GM12873 (cell line): ENCODE data around the gene TXLNA.

Experiments used
- TF ChIP-seq, protein P1 (sequence below): IDR thresholded peaks from 2 replicates; pipeline ENCODE4 v1.5.1; 2012; ENCODE audit warnings: low read depth, mild to moderate bottlenecking, moderate library complexity, low read length, control low read depth; ENCODE audit not compliant: insufficient read depth; ENCODE audit errors: missing control alignments

The TXLNA gene

DNA sequence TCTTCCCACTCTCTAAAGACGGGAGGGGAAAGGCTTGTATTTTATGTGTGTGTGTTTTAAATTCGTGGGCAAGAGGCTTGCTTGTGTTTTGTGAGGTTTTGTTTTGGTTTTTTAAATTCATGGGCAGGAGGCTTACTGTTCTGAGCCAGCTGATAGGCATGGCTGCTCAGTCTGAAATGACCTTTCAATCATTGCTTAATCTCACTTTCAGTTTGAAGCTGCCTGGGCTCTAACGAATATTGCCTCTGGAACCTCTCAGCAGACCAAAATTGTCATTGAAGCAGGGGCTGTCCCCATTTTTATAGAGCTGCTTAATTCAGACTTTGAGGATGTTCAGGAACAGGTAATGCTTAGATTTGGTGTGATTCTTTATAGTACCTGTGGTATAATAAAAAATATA lies 20.3 kb upstream of the TXLNA start:
- TF ChIP-seq, protein P1, sequence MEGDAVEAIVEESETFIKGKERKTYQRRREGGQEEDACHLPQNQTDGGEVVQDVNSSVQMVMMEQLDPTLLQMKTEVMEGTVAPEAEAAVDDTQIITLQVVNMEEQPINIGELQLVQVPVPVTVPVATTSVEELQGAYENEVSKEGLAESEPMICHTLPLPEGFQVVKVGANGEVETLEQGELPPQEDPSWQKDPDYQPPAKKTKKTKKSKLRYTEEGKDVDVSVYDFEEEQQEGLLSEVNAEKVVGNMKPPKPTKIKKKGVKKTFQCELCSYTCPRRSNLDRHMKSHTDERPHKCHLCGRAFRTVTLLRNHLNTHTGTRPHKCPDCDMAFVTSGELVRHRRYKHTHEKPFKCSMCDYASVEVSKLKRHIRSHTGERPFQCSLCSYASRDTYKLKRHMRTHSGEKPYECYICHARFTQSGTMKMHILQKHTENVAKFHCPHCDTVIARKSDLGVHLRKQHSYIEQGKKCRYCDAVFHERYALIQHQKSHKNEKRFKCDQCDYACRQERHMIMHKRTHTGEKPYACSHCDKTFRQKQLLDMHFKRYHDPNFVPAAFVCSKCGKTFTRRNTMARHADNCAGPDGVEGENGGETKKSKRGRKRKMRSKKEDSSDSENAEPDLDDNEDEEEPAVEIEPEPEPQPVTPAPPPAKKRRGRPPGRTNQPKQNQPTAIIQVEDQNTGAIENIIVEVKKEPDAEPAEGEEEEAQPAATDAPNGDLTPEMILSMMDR, result no peak

DNA sequence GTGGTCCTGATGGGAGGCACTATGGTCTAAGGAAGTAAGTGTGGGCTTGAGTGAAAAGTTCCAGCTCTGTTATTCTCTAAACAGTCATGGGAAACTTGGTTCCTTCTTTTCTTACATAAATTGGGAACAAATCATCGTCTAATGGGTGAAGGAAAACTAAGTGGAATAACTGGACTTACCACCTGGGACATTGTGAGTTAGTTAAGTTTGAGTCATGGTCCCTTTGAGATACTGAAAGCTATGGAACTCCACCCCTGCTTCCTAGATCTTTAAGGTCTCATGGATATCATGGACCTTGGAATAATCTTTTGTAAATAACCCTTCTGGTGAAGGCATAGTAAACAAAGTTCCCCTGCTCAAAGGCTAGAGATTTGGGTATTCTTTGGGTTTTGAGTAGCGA lies 16.1 kb upstream of the TXLNA start:
- TF ChIP-seq, protein P1, result no peak

DNA sequence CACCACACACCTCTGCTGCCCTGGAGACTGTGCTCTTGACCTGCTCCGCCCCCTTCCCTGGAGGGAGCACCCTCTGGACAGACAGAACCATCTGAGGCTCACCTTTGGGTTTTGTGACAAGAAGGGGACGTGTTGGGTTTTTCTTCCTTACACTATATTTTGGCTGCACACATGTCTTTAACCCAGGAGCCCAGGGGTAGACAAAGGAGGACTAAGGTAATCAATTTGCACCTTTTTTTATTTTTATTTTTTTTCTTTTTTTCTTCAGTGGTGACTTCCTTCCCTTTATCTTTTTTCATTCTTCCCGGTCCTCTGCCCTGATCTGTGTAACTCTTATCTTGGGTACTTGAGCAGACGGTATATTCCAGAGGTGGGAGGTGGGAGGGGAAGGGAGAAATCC lies 8.5 kb upstream of the TXLNA start:
- TF ChIP-seq, protein P1, result no peak

DNA sequence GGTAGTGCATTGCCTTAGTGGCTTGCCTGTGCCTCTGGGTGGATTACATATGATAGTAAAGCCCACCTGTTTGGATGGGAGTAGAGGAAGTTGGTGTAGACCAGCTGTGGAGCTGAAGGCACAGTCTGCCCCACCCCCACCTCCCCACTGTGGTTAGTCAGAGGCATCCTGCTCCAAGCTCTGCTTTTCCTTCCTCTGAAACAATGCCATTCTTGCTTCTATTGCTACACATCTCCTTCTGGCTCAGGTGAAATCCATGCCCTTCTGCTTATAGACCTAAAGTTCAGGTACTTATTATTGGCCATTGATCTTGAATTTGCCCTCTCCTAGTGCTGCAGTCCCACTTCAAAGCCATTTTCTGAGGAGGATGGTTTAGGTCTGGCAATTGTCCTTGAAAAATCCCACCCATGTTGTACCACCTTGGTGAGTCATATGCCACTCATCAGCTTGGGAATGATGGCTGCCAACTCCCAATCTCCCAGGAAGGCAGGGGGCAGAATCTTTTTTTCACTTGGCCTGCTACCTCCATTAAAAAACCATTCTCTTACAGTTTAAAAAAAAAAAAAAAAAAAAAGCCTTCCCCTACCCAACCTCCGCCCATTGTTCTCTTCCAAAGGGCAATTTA lies 6.7 kb upstream of the TXLNA start:
- TF ChIP-seq, protein P1, result no peak

DNA sequence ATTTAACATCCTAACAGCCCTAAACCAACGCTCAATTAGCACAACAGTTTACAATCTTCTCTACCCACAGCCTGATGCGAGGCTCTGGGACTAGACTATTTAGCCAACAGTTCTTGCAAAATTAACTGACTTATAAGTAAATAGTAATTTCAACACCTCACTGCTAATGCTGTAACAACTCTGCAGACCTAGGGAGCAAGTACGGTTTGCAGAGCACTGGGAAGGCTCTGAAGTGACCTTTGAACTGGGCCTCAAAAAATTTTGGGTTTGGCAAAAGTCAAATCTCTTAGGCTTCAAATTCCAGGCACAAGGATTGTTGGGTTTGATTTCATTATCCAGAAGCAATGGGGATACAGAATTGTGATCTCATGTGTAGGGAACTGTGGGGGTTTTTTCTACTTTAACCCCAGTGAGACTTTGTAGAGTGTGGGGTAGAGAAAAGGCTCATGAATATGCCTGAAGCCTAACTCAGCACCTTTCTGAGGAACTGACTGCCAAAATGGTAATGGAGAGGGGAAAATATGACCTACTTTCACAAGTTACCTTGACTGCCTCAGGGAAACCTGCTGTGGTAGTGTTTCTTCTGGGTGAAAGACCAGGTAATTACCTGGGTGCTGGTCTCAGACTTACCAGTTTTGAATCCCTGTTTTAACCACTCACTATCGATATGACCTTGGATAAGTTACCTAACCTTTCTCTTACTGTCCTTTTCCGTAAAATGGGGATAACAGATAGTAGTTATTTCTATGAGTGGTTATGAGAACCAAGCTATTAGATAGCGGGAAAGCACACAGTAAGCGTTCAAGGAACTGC lies 889 bp upstream of the TXLNA start:
- TF ChIP-seq, protein P1, result no peak

DNA sequence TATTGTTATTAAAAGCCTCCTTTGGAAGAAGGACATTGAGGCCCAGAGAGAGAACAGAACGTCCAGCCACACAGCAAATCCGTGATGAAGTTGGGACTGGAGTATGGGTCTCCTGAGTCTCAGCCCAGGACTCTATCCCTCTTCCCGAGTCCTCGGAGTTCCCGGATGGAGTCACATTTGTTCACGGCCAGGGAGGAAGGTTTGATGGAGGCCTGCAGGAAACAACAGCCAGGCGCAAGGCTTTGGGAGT lies 357 bp upstream of the TXLNA start:
- TF ChIP-seq, protein P1, result no peak

DNA sequence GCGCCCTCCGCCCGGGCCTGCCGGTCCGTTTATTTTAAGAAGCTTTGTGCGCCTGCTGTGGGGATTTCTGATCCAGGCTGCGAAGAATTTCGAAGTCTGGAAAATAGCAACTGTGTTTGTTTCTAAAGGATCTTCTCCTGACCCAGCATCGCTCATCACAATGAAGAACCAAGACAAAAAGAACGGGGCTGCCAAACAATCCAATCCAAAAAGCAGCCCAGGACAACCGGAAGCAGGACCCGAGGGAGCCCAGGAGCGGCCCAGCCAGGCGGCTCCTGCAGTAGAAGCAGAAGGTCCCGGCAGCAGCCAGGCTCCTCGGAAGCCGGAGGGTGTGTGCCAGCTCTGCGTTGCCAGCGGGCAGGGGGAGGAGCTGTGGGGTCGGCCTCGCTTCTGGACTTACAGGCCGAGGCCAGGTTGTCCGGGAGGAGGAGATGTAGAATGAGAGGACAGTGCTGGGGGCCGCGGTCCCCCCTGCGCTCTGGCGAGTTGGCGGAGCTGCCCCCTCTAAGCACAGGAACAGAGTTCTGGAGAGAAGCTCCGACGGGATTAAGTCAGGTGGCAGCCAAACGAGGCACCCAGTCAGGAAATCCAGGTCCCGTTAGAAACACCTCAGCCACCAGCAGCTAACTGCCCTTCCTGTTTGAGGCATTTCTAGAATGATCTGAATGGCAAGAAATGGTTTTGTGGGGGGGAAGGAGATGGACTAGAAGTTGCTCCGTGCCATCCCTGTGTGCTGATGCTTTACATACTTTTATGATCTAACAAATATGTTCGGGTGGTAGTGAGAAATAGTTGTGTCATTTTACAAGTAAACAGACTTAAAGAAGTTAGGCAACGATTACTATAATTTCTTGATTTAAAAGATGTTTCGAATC lies 948 bp downstream of the TXLNA start:
- TF ChIP-seq, protein P1, result no peak
